ENCODE measurements around the gene ELL. TPM values are rescaled to one million over a fixed set of nuclear protein-coding genes. Genes with fewer than 3 reads are reported as not detected.

The ELL gene
- total and polyA plus RNA-seq, 10 donors = 4.5 to 44.8 (median 29.2) TPM

DNA sequence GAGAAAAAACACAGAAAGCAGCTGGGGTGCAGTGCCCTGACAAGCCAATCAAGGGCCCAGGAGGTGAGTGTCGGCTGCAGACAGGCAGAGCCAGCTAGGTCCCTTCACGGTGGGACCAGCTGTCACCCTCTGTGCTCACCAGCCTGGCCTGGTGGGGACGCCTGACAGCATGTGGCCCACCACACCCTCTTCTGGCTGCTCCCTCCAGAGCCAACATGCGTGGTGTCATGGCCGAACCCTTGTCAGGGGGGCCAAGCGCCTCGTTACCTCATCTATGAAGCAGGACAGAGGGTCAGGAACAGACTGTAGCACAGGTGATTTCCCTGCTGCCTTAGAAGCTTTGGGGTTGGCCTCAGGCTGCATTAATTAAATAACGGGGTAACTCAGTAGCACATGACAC, 43.9 kb downstream of the ELL start:
- peaks cover 0 to 7% (median 0%) of the 10 kb centered on the region in 6 donors for H3K36me3 ChIP-seq
- intact Hi-C loops (cut with DNase I; ENCODE audit: low total_unique reads) = no loop called here
- 69 to 79% (median 74%) methylated on average over 8 of the region's 8 CpGs for WGBS, 5 donors
- peak overlapping the region; percentile 54 to 91 (median 84) for H3K27ac ChIP-seq
- no peaks in the 10 kb centered on the region for H3K9me3 ChIP-seq
- peaks cover 41 to 100% (median 89%) of the 10 kb centered on the region in 6 donors for H3K4me1 ChIP-seq
- DNase-seq = peak; percentile 73
- H3K27me3 ChIP-seq (replicated peaks in 1 of 7) = no peaks in the 10 kb centered on the region
- TF ChIP-seq, protein P1, sequence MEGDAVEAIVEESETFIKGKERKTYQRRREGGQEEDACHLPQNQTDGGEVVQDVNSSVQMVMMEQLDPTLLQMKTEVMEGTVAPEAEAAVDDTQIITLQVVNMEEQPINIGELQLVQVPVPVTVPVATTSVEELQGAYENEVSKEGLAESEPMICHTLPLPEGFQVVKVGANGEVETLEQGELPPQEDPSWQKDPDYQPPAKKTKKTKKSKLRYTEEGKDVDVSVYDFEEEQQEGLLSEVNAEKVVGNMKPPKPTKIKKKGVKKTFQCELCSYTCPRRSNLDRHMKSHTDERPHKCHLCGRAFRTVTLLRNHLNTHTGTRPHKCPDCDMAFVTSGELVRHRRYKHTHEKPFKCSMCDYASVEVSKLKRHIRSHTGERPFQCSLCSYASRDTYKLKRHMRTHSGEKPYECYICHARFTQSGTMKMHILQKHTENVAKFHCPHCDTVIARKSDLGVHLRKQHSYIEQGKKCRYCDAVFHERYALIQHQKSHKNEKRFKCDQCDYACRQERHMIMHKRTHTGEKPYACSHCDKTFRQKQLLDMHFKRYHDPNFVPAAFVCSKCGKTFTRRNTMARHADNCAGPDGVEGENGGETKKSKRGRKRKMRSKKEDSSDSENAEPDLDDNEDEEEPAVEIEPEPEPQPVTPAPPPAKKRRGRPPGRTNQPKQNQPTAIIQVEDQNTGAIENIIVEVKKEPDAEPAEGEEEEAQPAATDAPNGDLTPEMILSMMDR (IDR thresholded peaks at IDR 0.05 in 8 of 11, conservative IDR thresholded peaks at IDR 0.05 in 3 of 11) = no peak
- TF ChIP-seq POLR2A (IDR thresholded peaks at IDR 0.05) (no peak), POLR2AphosphoS5 (IDR thresholded peaks at IDR 0.05) (no peak)
- H3K4me3 ChIP-seq = peak overlapping the region in 1 of 8 donors; percentile 51

DNA sequence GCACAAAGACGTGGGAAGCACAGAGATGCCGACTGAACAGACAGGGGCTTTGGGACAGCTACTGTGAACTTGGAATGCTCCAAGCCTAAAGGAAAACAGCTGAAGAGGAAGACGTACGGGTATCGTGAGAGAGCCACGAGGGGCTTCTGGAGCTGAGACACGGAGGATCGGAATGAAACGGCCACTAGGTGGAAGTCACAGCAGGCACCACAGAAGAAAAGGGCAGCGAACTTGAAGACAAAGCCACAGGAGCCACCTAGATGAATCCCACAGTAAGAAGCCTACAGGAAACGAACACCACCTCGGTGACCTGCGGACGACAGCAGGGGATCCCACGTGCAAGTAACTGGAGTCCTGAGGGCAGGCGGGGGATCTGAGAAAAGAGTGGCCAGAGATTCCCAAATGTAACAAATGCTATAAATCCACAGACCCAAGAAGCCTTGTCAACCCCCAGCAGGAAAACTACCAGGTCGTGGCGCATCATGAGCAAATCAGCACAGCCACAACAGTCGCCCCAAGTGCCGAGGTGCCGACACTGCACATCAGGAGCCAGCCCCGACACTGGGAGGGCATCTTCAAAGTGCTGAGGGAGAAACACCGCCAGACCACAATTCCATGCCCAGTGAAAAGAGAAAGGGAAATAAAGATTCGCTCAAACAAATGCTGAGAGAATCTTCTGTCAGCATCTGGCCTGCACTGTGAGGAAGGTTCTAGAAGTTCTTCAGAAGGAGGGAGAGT, 44.7 kb downstream of the ELL start:
- WGBS, 5 donors = 62 to 85% (median 70%) methylated on average over 24 of the region's 24 CpGs
- H3K9me3 ChIP-seq = no peaks in the 10 kb centered on the region
- TF ChIP-seq POLR2A (IDR thresholded peaks at IDR 0.05) = no peak
- TF ChIP-seq, protein P1 (IDR thresholded peaks at IDR 0.05 in 8 of 11, conservative IDR thresholded peaks at IDR 0.05 in 3 of 11) = peak in 1 of 11 experiments; percentile 8
- no peak for TF ChIP-seq POLR2AphosphoS5 (IDR thresholded peaks at IDR 0.05)
- H3K27me3 ChIP-seq (replicated peaks in 1 of 7) = no peaks in the 10 kb centered on the region
- peak overlapping the region in 6 of 8 donors; percentile 79 to 91 (median 85) for H3K27ac ChIP-seq
- peak; percentile 70 for DNase-seq
- intact Hi-C loops (cut with DNase I; ENCODE audit: low total_unique reads) = no loop called here
- H3K4me1 ChIP-seq = peaks cover 41 to 100% (median 86%) of the 10 kb centered on the region in 6 donors
- H3K36me3 ChIP-seq = peaks cover 0 to 14% (median 6%) of the 10 kb centered on the region in 6 donors
- no peak overlapping the region for H3K4me3 ChIP-seq

GRCh38 chr19:18476507-18477041, 45.3 kb downstream of the ELL start:
- peaks cover 41 to 99% (median 83%) of the 10 kb centered on the region in 6 donors for H3K4me1 ChIP-seq
- peak; percentile 62 for DNase-seq
- intact Hi-C loops (cut with DNase I; ENCODE audit: low total_unique reads) = no loop called here

More at GRCh38 chr19:18476507-18477041, 45.3 kb downstream of the ELL start:
- TF ChIP-seq, protein P1 (IDR thresholded peaks at IDR 0.05 in 8 of 11, conservative IDR thresholded peaks at IDR 0.05 in 3 of 11) = no peak
- TF ChIP-seq POLR2AphosphoS5 (IDR thresholded peaks at IDR 0.05) (no peak), POLR2A (IDR thresholded peaks at IDR 0.05) (no peak)
- peak overlapping the region in 7 of 8 donors; percentile 14 to 91 (median 84) for H3K27ac ChIP-seq
- H3K9me3 ChIP-seq = no peaks in the 10 kb centered on the region
- 85 to 91% (median 87%) methylated on average over 12 to 14 of the region's 14 CpGs for WGBS, 5 donors
- H3K27me3 ChIP-seq (replicated peaks in 1 of 7) = no peaks in the 10 kb centered on the region
- H3K36me3 ChIP-seq = peaks cover 0 to 21% (median 10%) of the 10 kb centered on the region in 6 donors
- H3K4me3 ChIP-seq = no peak overlapping the region

All from spleen (tissue), 11 donors.